ENCODE measurements around the gene CEACAM18. TPM values are rescaled to one million over a fixed set of nuclear protein-coding genes. Genes with fewer than 3 reads are reported as not detected.

The CEACAM18 gene
- total and polyA plus RNA-seq, 10 of the 15 experiments (the other 5 are each of a cell fraction or from before 2014, with no cell fraction given) = not detected

- no peaks in the 10 kb centered on the region for H3K36me3 ChIP-seq (ENCODE audit: control insufficient read depth in 2 of 2, insufficient read depth in 2 of 2, low read length in 1 of 2)
- POLR2A ChIA-PET = no interaction called here
- H2AFZ ChIP-seq (ENCODE audit: control insufficient read depth, low read depth, low read length) = no peak overlapping the region
- H4K20me1 ChIP-seq (ENCODE audit: control insufficient read depth, insufficient read depth) = no peaks in the 10 kb centered on the region
- H3K79me2 ChIP-seq (ENCODE audit: control insufficient read depth, insufficient read depth, low read length) = no peaks in the 10 kb centered on the region
- SMC1A ChIA-PET (ENCODE audit: uncharacterized antibody, unreplicated experiment) = no interaction called here
- CTCF ChIA-PET = interaction anchor here (0.9 to 8.0 kb wide), 2 partner anchors 38 to 149 kb away, joined by 3 to 111 read pairs; no protein-coding TSS in a partner anchor
- H3K9me3 ChIP-seq (replicated peaks; ENCODE audit: control insufficient read depth, insufficient read depth, low read length) = no peaks in the 10 kb centered on the region
- H3K27me3 ChIP-seq (replicated peaks in 1 of 2; ENCODE audit: control insufficient read depth in 2 of 2, insufficient read depth in 2 of 2, low read length in 1 of 2) = peaks cover 0 to 7% of the 10 kb centered on the region in 2 experiments; a peak in 1 of 4 replicates
- RAD21 ChIA-PET (ENCODE audit: unreplicated experiment) = interaction anchor here (0.7 kb wide), 1 partner anchor 147 kb away, joined by 3 read pairs; no protein-coding TSS in a partner anchor
- FAIRE-seq (no peak), DNase-seq (ENCODE audit: low read depth, low spot score) (no peak), ATAC-seq (no peak)
- TF ChIP-seq ZNF687 (IDR thresholded peaks at IDR 0.05) = no peak
- no peak for TF ChIP-seq IKZF1 (conservative IDR thresholded peaks at IDR 0.05)
- TF ChIP-seq CTCF (IDR thresholded peaks at IDR 0.05 in 2 of 3, conservative IDR thresholded peaks at IDR 0.05 in 1 of 3; ENCODE audit: control insufficient read depth in 2 of 3, extremely low read depth in 1 of 3, insufficient read depth in 1 of 3, low read depth in 3 of 3, low read length in 3 of 3) = no peak
- TF ChIP-seq TARDBP (IDR thresholded peaks at IDR 0.05; ENCODE audit: borderline replicate concordance) = no peak
- TF ChIP-seq IRF4 (IDR thresholded peaks at IDR 0.05; ENCODE audit: low read depth, low read length) = no peak
- no peak for TF ChIP-seq CREM (IDR thresholded peaks at IDR 0.05; ENCODE audit: low read depth)
- WGBS (ENCODE audit: insufficient coverage, insufficient replicate concordance, low lambda C conversion rate, missing lambda C conversion rate) = 17% methylated on average over 7 of the region's 7 CpGs
- no peak overlapping the region for H3K4me2 ChIP-seq (ENCODE audit: control insufficient read depth, insufficient read depth)
- intact Hi-C loops (cut with micrococcal nuclease; ENCODE audit: unreplicated experiment) = loop anchor here (5.0 kb wide), 2 partner anchors 38 to 147 kb away; no protein-coding TSS in a partner anchor
- no peak overlapping the region for H3K4me3 ChIP-seq
- no TSS peak for BruUV-seq (replicated peaks)
- H3K9ac ChIP-seq (ENCODE audit: control insufficient read depth, insufficient read depth, low read length) = no peak overlapping the region
- H3K4me1 ChIP-seq (ENCODE audit: control insufficient read depth, insufficient read depth, low read length) = no peaks in the 10 kb centered on the region
- H3K27ac ChIP-seq (ENCODE audit: control insufficient read depth, insufficient read depth) = no peak overlapping the region
- in situ Hi-C loops (cut with MboI) = no loop called here
Observed at GRCh38 chr19:51509823-51510660, 31.7 kb downstream of the CEACAM18 start.

All from GM12878 (cell line).